Embryonic facial prominence (tissue), 1 donor: ENCODE data around the gene SARNP.
A peak's percentile ranks its signal among the peaks of the same experiment; 100 is the strongest.
"Not testable (repeated sequence)": the region's sequence is repeated elsewhere in the genome, so short reads cannot be mapped to it uniquely, and the experiment has no call there.

Experiments used
- DNase-seq: peaks from one replicate; pipeline ENCODE4 v3.0.0-alpha.2; 2016; ENCODE audit errors: extremely low spot score

SARNP gene

GRCh38 chr12:55797068-55797467, 20.5 kb downstream of the SARNP start:
- DNase-seq, result no peak

GRCh38 chr12:55795950-55796349, 21.6 kb downstream of the SARNP start:
- DNase-seq, result no peak

GRCh38 chr12:55789893-55790292, 27.6 kb downstream of the SARNP start:
- DNase-seq, result no peak

DNA sequence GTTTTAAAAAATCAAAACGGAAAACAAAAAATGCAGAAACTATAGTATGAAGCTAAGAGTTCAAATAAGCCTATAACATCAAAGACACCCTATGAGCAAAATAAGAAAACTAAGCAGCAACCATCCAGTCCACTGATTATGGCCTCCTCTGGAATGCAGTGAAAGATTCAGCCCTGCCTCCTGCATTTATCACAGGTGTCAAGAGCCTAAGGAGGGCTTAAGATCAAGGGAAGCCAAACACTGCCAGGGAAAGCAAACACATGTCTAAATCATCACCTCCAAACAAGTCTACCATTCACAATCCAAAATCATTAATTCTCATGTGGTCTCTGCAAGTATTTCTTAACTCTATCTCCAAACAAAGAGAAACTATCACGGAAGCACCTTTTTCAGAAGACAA, 28.4 kb downstream of the SARNP start:
- DNase-seq, result no peak

- DNase-seq, result no peak
These were observed 29.0 kb downstream of the SARNP start for GRCh38 chr12:55788546-55788945.

DNA sequence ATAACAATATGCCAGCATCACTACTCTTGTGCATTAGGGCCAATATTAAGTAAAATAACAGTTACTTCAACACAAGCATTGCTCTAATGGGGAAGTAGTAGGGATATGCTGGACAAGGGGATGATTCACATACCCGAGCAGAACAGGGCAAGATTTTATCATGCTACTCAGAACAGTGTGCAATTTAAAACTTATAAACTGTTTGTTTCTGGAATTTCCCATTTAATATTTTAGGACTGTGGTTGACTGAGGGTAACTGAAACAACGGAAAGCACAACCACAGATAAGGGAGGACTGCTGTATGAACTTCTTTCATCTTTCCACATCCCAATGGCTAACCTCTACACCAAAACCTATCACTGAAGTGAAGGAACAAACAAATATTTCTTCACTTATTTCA, 36.8 kb downstream of the SARNP start:
- DNase-seq, result no peak

DNA sequence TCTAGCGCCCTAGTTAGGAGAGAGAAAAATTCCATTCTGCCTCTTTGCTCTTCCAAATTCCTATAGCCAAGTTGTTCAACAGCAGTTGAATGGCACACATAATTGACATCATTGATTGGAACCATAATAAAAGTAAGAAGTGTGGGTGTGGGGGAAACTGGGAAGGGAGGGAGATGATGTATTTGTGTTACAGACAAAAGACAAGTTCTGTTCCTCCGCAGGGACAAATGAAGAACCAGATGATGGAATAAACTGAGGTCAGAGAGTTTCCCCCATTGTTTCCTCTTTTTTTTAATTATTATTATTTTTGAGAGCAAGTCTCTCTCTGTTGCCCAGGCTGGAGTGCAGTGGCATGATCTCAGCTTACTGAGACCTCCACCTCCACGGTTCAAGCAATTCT, 39.7 kb downstream of the SARNP start:
- no peak for DNase-seq

DNA sequence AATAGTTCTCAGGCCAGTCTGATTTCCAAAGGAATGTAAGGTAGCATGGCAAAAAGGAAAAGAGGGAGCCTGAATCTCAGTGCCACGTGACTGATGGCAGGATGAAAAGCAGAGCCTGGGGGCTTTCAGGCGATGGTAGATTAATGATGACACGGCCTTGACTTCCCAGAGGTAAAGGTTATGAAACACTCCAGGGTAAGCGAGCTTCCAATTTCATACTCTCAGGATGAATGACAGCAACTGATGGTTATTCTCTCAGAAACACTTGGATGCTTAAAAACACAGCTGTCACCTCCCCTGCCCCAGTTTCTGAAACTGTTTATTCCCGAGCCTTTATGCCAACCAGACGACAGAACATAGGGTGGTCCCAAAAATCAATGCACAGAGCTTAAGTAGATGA, 45.8 kb downstream of the SARNP start:
- no peak for DNase-seq

GRCh38 chr12:55767156-55767555, 50.4 kb downstream of the SARNP start:
- no peak for DNase-seq

- no peak for DNase-seq
These were observed 51.7 kb downstream of the SARNP start for GRCh38 chr12:55765736-55766290.

GRCh38 chr12:55762646-55763045, 54.9 kb downstream of the SARNP start:
- no peak for DNase-seq

DNA sequence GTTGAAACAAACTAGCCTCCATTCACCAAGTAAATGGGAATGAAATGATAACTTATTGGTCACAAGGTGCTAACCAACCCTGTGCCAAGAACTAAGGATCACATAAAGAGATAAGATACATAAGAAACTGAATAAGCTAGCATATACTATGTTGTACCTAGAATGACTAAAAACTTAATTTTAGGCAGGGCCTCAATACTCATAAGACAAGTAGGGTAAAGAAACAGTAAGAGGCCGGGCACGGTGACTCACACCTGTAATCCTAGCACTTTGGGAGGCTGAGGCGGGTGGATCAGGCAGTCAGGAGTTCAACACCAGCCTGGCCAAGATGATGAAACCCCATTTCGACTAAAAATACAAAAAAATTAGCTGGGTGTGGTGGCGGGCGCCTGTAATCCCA, 56.9 kb downstream of the SARNP start:
- no peak for DNase-seq

DNA sequence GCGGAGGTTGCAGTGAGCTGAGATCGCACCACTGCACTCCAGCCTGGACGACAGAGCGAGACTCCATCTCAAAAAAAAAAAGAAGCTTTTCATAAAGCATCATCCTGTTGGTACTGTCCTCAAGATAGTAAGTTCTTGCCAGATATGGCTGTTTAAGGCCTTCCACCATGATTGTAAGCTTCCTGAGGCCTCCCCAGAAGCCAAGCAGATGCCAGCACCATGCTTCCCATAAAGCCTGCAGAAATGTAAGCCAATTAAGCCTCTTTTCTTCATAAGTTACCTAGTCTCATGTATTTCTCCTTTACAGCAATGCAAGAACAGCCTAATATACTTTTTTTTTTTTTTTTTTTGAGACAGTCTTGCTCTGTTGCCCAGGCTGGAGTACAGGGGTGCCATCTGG, 58.9 kb downstream of the SARNP start:
- not testable (repeated sequence) for DNase-seq

- no peak for DNase-seq
These were observed 59.8 kb downstream of the SARNP start for GRCh38 chr12:55757701-55758100.

DNA sequence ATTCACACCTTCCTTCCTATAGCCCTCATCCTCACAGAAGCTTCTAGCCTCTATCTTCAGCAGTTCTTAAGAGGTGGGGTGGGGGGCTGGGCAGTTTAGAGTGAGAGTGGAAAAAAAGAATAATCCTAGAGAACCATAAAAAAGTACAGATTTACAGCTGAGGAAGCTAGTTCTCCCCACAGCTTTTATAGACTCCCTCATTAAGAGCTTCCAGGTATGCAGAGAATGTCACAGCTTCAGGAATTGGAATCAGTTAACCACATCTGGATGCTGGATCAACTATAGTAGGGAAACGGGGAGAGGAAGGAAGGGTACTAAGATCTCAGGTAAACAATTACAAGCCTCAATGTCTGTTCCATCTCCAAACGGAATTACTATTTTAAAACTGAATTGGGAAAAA, 62.3 kb downstream of the SARNP start:
- DNase-seq, result no peak

DNA sequence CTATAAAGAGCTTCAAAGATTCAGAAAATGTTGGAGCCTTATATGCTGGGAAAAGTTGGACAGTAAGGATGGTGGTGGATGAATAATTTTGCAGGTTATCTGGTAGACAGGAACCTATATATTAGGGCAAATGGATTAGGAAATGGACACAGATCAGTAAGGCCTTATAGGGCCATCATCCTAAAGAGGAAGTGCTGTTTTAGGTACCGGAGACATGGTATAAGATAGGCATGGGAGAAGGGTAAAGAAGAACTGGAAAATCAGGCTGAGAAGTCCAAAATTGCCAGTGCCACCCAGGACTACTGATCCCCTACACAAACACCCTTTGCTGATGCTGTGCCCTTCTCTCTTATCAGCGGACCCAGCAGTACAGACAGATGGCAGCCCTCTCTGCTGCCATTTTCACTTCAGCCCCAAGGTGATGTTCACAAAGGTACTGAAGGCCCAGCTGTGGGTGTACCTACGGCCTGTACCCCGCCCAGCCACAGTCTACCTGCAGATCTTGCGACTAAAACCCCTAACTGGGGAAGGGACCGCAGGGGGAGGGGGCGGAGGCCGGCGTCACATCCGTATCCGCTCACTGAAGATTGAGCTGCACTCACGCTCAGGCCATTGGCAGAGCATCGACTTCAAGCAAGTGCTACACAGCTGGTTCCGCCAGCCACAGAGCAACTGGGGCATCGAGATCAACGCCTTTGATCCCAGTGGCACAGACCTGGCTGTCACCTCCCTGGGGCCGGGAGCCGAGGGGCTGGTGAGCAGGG, 69.1 kb downstream of the SARNP start:
- DNase-seq, result no peak

DNA sequence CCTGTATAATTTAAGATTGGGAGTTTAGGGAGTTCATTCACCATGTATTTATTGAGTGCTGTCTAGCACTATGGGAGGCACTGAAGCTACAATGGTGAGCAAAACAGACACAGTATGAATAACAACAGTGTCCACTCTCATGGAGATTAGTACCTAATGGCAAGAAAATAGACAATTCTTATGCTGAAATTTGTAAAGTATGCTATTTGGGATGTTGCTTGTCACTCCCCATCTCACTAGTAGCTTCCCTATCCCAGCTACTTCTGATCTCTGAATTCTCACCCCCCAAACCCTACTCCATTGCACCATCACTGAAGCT, 70.7 kb downstream of the SARNP start:
- DNase-seq, result no peak

GRCh38 chr12:55746174-55746912, 71.2 kb downstream of the SARNP start:
- no peak for DNase-seq

GRCh38 chr12:55745361-55746173, 72.0 kb downstream of the SARNP start:
- peak; percentile 65 for DNase-seq

GRCh38 chr12:55744340-55745030, 73.0 kb downstream of the SARNP start:
- DNase-seq, result no peak

DNA sequence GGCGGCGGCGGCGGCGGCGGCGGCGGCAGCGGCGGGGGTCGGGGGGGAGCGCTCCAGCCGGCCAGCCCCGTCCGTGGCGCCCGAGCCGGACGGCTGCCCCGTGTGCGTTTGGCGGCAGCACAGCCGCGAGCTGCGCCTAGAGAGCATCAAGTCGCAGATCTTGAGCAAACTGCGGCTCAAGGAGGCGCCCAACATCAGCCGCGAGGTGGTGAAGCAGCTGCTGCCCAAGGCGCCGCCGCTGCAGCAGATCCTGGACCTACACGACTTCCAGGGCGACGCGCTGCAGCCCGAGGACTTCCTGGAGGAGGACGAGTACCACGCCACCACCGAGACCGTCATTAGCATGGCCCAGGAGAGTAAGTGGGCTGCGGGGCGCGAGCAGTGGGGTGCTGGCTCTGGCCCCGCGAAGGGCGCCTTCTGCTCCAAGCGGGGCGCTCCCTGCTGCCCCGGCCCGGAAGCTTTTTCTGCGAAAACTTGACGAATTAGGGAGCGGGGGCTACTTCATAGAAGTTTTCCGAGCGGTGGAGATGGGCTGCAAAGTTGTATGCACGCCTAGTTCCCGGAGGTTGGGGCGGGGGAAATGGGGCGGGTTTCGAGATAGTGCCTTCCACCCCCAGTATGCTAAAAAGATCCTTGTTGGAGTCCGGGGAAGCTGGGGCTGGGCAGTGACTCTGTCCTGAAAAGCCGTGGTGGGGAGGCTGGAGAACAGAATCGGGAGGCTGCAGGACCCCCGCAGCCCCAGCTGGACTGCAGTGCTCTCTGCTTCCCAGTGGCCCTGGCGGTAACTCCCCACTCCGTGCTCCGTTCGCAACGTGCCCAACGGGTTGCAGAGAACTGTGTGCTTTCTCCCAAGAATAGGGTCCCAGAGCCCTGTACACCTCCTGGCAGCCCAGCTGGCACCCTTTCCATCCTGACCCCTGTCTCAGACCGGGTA, 73.9 kb downstream of the SARNP start:
- DNase-seq, result no peak
